Right forelimb (tissue), 1 donor: ENCODE measurements around the gene LARP4B.

Experiments
- DNase-seq: peaks from one replicate; pipeline ENCODE4 v3.0.0-alpha.2; 2018

LARP4B gene

DNA sequence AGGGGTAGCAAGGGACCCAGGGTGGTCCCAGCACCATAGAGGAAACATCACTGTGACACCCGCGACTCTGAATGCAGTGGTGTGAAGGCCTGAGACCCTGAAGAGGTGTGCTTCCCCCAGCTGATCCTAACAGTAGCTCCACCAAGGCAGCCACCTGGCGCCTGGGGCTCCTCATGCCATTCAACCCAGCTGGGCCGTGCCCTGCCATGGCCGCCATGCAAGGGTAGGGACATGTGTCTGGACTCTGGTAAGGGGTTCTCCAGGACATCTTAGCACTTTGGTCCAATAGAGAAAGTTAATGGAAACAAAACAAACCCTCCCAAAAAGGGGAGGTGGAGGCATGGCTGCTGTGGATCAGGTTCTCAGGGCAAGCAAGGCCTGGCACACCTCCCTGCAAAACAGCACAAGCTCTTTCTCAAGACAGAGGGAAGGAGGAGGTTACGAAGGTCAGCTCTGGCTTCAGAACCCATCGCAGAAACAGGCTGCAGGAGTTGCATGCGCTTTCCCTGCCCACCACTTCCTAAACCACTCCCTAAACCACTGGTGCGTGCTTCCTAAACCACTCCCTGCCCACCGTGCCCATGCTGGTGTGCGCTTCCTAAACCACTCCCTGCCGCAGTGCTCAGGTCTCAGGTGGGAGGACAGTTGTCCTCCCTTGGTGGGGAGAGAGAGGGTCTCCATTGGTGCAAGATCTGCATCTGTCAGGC is 108.7 kb downstream of the LARP4B start:
- no peak for DNase-seq

DNA sequence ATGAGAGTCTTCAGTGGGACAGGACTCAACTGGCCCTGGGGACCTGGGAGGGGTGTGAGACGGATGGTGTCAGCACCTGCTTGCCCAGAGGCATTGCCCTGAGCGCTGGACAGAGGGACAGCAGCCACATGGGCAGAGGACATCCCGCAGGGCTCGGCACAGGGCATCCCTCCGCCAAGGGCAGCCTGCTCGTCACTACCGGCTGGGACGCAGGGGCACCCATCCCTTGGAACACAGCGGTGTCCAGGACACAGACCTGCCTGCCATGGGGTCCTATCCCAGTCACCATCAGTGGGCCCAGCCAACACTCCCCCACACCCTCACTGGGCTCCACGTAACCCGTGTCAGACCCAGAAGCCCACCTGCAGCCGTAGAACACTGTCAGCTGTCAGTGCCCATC is 109.3 kb downstream of the LARP4B start:
- DNase-seq, result no peak

DNA sequence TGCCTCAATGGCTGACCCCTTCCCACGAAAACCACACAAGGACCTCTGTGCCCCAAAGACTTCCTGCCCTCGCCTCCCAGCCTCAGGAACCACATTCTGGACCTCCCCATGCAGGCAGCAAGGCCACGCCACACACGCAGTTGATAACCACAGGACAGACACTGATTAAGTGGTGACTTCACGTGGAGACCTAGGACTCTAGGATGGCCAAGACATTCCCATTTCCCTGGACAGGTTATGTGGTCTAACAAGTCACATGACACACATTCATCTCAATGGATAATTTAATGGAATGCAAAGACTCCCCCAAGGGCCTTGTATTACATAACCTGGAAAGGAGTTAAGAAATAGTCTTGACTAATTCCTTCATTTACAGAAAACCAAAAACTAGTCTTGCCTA is 110.2 kb downstream of the LARP4B start:
- DNase-seq, result no peak

DNA sequence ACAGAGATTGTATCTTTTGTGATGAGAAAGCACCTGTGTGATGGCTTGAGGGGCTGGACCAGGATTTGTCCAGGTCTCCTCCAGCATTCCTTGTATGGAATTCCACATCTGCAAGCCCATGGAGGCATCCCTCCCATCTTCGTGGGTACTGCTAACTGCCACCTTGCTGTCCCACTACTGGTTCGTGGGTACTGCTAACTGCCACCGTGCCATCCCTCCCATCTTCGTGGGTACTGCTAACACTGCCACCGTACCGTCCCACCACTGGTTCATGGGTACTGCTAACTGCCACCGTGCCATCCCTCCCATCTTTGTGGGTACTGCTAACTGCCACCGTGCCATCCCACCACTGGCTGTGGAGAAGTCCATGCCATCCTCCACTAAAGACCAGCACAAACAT is 111.7 kb downstream of the LARP4B start:
- DNase-seq, result no peak

DNA sequence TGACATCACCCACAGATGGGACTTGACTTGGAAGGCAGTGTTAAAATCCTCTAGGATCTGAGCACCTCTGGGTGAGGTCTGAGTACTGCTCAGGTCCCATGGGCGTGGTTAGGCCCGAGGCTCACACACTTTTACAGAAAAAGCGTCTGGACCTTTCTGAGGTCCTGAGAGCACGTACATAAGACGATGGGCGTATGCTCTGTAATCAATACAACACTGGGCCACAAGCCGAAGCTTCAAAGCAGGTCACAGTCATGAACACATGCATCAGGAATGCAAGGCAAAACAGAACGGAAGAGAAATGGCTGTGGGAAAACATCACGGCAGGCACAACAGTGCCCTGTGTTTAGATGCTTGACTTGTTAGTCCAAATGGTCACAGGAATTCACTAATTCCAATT is 112.2 kb downstream of the LARP4B start:
- DNase-seq, result no peak

DNA sequence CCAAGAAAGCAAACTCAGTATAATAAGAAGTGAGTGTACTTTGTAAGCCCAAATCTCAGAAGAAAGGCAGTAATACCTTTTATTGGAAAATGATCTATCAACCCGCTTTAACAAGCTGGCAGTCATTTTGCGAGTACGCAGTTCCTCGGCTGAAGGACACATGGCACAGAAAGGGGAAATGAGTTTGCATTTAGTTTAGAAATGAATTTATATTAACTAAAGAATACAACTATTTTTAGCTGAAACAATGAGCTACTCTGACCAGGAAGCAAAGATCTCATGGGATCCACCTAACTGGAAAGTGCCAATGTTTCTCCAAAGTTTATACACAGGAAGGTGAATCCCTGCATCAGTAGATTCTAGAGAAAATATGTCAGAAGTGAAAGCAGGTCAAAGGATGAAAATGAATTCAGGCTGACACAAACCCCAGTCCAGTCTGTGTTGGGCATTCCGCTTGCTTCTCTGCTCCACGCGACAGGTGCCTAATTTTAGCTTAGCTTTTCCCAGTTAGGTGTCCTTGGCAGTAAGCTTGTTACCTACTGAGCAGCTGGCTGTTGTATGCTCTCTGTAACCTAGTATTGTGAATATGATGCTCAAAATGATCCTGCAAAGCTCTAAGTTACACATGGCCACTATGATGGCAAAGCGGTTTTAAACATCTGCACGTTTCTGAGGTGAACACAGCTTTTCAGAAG is 112.8 kb downstream of the LARP4B start:
- DNase-seq, result no peak

DNA sequence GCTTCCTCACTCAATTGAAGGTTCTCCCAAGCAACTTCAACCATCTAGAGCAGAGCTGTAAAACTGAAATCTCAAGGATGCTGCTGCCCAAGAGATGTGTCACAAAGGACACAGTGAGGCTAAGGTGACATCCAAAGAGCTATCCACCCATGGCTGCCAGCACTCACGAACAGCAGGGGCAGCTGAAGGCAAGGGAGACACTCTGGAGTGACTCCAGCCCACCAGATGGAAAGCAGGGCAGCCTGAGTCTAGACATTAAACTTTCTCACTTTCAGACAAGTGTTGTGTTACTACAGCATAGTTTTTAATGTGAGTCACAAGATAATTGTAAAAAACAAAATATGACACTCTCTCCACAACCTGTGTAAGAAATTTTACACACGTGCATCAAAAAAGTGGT is 113.5 kb downstream of the LARP4B start:
- no peak for DNase-seq

DNA sequence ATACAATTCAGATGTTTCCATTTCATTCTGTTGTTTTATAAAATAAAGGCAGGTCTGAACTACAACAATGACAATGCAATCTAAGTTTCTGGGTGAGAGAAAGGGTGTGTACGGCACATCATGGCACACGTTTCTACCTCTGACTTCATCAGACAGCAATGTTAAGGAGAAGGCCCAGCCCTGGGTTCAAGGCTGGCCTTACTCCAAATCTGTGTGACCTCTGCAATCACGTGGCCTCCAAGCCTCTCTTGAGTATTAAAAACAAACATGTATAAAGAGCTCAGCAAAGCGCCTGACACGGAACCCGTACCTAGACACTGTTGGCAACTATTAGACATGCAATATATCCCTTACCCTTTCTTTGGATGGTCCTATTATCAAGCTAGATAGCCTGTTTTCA is 114.1 kb downstream of the LARP4B start:
- DNase-seq, result no peak

DNA sequence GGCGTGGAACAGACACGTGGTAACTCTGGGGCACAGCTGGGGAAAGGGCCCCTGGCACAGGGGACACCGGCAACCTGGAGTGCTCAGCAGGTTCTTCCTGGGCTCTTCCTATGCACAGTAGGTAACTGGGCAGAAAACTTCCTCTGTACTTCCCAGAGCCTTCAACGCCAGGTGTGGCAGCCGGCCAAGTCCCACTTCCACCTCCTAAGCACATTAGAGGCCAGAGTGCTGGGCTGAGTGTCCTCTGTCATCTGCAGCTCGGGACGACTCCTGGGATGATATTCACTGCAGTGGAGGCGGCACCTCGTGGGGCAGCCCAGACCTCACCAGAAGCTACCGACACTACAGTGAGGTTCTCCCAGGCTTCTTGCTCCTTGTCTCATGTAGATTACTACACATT is 114.5 kb downstream of the LARP4B start:
- DNase-seq, result no peak

DNA sequence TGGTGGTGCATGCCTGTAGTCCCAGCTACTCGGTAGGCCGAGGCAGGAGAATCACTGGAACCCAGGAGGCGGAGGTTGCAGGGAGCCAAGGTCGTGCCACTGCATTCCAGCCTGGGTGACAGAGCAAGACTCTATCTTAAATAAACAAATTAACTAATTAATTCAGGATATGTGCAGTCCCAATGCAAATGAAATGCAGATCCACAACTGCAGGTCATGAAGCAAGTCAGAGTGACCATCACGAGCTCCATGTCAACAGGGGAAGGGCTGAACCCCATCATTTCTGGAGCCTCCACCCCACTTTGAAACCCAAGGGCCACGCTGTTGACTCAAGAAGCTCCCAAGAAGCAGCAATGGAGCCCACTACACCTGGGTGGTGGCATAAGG is 115.4 kb downstream of the LARP4B start:
- DNase-seq, result no peak

DNA sequence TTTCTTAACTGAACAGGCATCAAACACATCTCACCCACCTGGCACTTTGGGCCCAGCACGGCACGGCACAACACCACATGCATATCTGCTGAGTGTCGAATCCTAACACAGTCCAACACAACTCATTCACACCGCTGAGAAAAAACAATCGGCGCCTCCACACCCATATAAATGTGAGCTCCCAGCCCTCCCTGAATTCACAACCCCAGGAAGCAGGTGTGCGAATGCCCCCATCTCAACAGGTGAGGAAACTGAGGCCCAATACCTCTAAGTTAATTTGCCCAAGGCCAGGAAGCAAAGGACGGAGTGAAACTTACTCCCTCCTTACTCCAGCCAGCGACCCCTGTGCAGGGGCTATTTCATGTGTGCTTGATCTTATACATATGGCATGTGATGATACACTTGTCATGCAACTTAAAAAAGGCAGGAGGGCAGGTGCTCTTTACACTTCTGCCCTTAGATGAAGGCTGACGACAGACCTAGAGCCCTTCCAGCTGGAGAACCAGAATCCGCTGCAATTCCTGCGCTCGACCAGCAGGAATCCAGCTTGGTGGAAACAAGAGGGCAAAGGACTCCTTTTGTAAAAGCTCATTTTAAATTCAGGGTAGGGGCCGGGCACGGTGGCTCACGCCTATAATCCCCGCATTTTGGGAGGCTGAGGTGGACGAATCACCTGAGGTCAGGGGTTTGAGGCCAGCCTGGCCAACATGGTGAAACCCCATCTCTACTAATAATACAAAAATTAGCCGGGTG is 116.0 kb downstream of the LARP4B start:
- no peak for DNase-seq

DNA sequence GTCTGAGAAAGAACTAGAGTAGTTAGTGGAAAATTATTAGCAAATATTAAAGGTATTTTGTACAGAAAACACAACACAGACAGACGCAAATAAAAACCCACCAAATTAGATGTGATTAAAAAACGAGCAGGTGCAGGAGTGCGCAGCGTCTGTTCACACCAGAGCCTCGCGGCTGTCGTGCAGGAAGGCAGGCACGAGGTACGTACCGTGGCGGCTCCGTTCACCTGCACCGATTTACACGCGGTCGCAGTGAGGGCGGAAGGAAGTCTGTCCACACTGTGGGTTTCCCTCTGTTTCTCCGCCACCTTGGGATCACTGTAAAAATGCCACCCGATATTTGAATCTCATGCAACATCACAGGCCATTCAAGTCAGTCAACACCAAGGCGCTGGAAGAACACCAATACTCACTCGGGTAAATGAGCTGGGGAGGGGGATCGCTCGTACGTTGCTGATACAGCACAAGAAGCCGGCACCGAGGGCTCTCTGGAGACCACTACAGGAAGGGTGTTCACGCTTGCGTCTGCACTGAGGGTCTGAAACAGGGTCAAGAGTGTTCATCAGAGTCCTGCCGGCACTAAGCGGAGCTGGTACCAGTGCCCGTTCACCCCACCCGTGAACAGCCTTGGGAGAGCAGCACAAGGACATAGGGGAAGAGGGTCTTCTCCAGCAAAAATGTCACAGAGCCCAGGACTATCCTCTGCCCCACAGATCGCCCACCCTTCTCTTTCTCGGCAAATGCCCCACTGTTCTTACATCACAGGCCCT is 116.8 kb downstream of the LARP4B start:
- DNase-seq, result no peak

DNA sequence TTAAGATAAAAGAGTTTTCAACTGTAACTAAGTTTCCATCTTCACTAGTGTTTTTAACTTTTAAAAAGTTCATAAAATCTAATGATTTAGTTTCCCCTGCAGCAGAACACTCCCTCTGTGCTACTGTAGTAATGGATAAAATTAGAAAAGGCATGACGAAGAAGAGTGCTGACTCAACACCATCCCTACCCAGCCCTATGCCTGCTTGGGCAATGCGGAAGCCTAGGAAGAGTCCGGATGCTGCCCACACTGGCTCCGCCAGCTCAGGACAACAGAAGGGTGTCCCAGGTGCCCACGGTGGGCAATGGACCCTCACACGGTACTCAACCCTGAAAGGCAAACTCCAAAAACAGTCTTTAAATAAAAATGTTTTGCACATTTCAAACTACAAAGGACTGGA is 118.2 kb downstream of the LARP4B start:
- no peak for DNase-seq

DNA sequence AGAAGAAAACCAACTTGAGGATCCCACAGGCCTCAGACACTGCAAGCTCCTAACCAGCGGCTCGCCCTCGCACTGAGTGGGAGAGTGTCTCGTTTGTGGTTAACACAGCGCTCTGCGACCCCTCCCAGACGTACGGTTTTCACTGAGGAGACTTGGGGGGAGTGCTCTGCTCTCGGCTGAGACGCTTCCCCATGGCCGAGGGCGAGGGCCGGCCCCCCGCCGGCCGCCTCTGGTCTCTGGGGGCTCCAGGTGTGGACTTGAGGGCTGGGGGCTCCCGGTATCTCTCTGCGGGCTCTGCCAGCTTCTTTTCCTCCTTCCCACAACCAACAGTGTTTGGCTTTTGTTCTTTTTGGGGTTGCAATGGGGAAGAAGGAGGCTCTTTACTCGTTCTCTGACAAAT is 118.7 kb downstream of the LARP4B start:
- DNase-seq, result no peak

DNA sequence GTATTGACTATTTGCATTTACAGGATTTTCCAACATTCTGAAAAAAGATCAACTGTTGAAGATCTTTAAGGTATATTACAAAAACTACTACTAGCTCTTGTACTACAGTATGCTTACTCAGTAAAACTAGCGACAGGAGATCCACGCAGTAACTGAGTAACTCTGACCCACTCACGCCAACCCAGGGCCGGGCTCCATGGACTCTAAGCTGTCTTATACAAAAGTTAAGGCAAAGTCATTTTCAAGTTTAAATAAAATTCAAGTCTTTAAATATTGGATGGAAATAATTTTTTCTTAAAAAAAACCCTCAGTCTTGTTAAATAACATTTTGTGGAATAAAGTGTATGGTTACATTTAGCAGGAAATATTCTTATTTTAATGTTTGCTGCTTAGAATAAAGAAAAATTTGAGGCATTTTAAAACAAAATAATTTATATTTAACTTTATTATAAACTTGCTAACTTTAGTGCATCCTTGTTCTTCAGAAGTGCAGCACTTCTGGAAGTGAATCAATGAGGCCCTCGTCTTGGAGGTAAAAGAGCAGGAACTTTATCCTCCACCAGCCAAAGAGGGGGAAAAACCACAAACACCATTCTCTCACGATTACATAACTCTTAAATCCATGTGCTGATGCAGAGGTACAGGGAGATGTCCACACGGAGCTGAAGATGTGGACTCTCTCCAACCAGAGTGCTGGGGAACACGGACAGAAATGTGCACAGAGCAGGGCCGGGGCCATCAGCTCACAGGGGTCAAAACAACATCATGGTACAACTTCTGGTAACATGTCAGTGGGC is 119.9 kb downstream of the LARP4B start:
- no peak for DNase-seq

DNA sequence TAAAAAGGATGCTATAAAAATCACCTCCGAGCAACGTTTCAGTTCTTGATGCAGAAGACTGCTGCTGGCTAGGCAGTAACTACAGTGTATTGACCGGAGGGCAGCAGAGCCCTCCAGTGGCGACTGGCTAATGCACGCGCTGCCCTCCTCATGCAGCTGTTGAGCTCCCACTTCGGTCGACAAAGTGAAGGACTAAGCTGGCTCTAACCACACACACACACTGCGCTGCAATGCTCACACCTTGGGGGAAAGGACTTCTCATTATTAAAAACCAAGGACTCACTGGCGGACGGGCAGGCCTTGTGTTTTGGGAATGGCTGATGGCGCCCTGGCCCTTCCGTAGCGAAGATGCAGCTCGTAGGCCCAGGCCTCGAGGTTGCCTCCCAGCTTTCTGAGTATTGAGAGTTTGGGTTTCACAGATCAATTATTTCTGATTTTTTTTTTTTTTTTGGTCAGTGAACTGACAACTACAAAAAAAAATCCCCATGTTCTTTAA is 121.1 kb downstream of the LARP4B start:
- DNase-seq, result no peak

DNA sequence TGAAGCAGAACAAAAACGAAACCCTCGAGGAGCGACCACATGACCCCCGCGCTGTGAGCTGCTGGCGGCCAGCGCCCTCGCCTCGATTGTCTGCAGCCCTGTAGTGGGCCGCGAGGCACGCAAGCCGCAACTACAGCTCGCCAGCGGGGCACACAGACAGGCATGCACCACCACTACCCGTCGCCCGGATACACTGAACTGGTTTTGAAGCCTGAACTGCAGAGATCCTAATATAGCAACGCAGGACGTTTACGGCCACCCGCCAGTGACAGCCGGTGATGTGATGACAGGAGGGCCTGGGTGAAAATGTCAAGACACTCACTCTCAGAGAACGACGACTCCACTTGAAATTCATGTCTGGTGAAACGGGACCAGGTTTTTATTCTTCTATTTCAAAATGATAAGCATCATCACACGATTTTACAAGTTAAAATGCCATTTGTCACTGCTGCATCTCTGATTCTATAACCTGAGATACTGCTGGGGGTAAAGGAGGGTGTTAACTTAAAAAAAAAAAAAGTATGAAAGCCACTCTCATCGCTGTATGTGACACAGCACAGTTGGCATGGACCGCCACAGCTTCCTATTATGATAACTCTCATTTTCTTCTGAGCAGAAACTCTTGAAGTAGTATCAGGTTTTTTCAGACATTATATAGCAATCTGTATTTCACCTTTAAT is 121.7 kb downstream of the LARP4B start:
- DNase-seq, result no peak

DNA sequence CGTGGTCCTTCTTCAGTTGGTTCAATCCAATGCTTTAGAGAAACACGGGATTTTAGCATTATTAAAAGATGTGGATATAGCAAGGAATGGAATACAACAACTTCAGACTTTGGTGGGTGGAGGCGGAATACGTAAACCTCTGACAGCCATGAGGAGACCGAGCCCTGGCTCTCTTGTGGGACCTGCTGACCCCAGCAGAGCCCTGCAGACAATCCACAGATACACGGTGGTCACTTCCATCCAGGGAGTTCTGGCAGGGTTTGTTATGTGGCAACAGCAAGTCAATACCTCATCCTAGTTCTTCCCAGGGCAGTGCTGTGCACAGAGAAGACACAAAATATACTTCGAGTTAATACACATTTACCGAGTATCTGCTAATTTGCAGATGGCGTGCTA is 123.5 kb downstream of the LARP4B start:
- no peak for DNase-seq

DNA sequence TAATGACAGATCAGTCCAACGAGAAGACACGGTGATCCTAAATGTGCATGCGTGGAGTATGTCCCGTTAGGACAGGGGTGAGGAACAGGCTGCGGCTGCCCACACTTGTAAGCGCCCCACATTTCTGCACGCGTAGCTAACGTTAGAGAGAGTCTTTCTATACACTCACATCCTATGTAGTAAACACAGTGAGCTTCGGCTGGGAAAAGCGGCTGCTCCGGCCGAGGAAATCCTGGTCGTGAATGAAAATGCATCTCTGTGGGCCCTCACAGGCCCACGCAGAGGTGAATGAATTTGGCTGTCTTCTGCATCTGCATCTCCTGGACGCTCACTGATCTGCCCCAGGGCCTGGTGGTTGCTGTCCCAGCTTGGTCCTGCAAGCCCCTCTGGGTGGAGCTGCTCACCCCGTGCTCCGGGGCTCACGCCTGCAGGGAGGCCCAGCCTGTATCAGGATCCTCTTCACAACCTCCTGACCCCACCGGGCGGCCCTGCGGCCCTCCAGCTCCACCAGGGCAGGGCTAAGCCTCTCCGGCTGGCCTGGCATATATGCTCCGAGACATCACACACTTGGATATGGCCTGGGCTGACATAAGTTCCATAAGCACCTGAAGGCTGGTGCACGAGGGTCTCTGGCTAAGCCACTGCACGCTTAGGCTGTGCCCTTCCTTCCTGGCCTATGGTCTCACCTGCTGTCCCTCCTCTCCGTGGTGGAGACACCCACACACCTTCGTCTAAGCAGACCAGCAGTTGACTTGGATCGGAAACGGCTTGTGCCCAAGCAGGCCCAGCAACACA is 124.1 kb downstream of the LARP4B start:
- DNase-seq, result no peak

DNA sequence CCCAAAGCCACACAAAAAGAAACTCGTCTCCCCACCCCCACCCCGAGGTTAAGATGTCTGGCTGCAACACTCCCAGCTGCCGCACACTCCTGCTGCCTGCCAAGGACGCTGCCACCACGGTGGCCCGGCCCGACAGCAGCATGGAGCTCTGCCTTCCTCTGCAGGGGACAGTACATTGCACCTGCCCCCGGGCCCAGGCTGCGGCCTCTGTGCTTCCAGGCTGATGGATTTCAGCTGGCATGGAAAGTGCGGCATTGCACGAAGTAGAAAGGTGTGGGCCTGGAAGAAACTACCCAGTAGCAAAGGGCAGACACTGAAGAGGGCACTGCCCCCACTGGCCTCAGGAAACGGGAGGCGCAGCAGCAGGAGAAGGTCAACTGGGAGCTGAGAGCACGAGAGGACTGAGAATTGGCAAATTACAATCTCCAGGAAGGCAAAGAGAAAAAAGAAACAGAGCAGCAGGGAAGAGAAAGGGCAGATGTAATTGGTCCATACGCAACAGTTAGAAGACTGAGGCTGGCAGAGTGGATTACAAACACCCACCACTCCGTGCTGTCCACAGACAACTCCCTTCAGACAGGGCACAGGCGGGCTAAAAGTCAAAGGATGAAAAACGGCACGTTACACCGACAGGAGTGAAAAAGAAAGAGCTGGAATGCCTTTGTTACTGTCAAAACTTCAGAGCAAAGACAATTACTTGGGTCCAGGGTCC is 124.9 kb downstream of the LARP4B start:
- no peak for DNase-seq
